ENCODE measurements around the gene APBA2.
"Not testable (repeated sequence)": the region's sequence is repeated elsewhere in the genome, so short reads cannot be mapped to it uniquely, and the experiment has no call there.

- not testable (repeated sequence) for TF ChIP-seq PRDM1 (tag by site-specific recombination; IDR thresholded peaks at IDR 0.05); ZNF274 (IDR thresholded peaks at IDR 0.05; ENCODE audit: low read length); ZNF274 (tag by site-specific recombination; IDR thresholded peaks at IDR 0.05; ENCODE audit: borderline replicate concordance); GLI4 (tag by site-specific recombination; IDR thresholded peaks at IDR 0.05); ELK4 (IDR thresholded peaks at IDR 0.05; ENCODE audit: borderline replicate concordance, low read depth, low read length); PBX3 (CRISPR knock-in tag; IDR thresholded peaks at IDR 0.05); TSHZ1 (tag by site-specific recombination; IDR thresholded peaks at IDR 0.05; ENCODE audit: borderline replicate concordance); ZNF354C (tag by site-specific recombination; IDR thresholded peaks at IDR 0.05; ENCODE audit: borderline replicate concordance, low read depth); ZFP37 (tag by site-specific recombination; IDR thresholded peaks at IDR 0.05); BCL11B (tag by site-specific recombination; IDR thresholded peaks at IDR 0.05; ENCODE audit: low read depth)
- TF ChIP-seq, protein P1, sequence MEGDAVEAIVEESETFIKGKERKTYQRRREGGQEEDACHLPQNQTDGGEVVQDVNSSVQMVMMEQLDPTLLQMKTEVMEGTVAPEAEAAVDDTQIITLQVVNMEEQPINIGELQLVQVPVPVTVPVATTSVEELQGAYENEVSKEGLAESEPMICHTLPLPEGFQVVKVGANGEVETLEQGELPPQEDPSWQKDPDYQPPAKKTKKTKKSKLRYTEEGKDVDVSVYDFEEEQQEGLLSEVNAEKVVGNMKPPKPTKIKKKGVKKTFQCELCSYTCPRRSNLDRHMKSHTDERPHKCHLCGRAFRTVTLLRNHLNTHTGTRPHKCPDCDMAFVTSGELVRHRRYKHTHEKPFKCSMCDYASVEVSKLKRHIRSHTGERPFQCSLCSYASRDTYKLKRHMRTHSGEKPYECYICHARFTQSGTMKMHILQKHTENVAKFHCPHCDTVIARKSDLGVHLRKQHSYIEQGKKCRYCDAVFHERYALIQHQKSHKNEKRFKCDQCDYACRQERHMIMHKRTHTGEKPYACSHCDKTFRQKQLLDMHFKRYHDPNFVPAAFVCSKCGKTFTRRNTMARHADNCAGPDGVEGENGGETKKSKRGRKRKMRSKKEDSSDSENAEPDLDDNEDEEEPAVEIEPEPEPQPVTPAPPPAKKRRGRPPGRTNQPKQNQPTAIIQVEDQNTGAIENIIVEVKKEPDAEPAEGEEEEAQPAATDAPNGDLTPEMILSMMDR (tag by site-specific recombination; IDR thresholded peaks at IDR 0.05): not testable (repeated sequence)
Measured at GRCh38 chr15:28840285-28840684, 45.5 kb upstream of the APBA2 start.
